HG03139 (cell line): ENCODE measurements around the gene TKTL2.
"Not testable (repeated sequence)": the region's sequence is repeated elsewhere in the genome, so short reads cannot be mapped to it uniquely, and the experiment has no call there.

Source experiments
- ATAC-seq: cut with Tn5 transposase; IDR thresholded peaks from one replicate; pipeline ENCODE4 v1.9.1; 2021; ENCODE audit not compliant: unreplicated experiment

Gene TKTL2

DNA sequence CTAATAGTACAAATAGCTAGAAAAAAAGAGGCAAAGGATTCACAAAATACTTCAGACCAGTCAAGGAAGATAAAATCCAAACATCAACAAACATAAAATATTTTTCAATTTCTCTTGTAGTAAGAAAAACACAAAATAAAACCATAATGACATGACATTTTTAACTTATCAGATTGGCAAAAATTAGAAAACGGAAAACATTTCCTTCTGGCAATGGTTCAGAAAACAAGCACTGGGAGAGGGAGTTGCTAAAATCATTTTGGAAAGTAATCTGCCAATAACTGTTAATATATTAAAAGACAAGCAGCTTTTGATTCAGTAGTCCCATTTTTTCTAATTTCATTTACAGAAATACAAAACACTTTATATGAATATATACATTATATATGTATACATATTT lies 26.1 kb downstream of the TKTL2 start:
- ATAC-seq, result no peak

DNA sequence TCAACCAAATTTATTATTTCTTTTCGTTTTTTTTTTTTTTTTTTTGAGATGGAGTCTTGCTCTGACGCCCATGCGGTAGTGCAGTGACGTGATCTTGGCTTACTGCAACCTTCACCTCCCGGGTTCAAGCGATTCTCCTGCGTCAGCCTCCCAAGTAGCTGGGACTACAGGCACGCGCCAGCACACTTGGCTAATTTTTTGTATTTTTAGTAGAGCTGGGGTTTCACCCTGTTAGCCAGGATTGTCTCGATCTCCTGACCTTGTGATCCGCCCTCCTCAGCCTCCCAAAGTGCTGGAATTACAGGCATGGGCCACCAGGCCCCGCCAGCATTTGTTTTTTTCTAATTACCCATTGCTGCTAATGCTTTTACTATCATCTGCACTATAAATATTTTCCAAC lies 26.5 kb downstream of the TKTL2 start:
- ATAC-seq, result not testable (repeated sequence)

DNA sequence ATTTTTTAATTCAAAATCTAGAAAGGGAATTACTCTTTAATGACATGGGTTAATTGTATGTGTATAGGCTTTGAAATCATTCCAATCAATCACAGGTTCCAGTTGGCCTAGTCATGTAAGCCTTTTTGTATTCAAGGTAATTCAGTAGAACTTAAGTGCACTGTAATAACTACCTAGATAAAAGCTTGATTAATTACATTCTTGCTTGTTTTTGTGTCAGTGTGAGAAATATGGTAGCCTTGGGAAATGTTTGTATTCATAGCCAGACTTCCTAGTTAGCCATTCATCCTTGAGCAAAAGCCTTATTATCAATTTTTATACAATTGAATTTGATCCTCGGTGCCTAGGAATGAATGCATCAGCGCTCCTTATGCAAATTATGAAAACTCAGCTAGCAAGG lies 33.5 kb downstream of the TKTL2 start:
- no peak for ATAC-seq
